Stimulated activated naive B cell treated with anti-CD40 and anti-IgM and Interleukin-4, amounts not matched to agents 10 μg/mL and 1 μg/mL and 100 μg/mL, for 72 hours (primary cell): ENCODE results near the gene COA8.

Source experiments
- ATAC-seq, 2 donors: fragments of 150-1000 bp; cut with Tn5 transposase; replicated peaks; 2 replicates each; pipeline ENCODE4 v1.10.0; 2021; ENCODE audit warnings: moderate library complexity in 1 of 2
- DNase-seq: peaks from one replicate; pipeline ENCODE4 v3.0.0; 2021
- H3K27ac Mint-ChIP-seq: one replicate; pipeline ENCODE4 v1.8.0; 2022; ENCODE audit warnings: mild to moderate bottlenecking, mixed read lengths
- H3K27me3 Mint-ChIP-seq, 2 donors: one replicate each; pipeline ENCODE4 v1.8.0; 2022; ENCODE audit warnings: mixed read lengths in 2 of 2
- H3K36me3 Mint-ChIP-seq, 2 donors: one replicate each; pipeline ENCODE4 v1.8.0; 2022; ENCODE audit warnings: mixed read lengths in 2 of 2, mild to moderate bottlenecking in 1 of 2
- H3K4me1 Mint-ChIP-seq, 2 donors: one replicate each; pipeline ENCODE4 v1.8.0; 2022; ENCODE audit warnings: mixed read lengths in 2 of 2, mild to moderate bottlenecking in 1 of 2
- H3K4me3 Mint-ChIP-seq, 2 donors: one replicate each; pipeline ENCODE4 v1.8.0; 2022; ENCODE audit warnings: mild to moderate bottlenecking in 2 of 2, mixed read lengths in 2 of 2, moderate library complexity in 1 of 2
- H3K9me3 Mint-ChIP-seq, 2 donors: one replicate each; pipeline ENCODE4 v1.8.0; 2022; ENCODE audit warnings: mixed read lengths in 2 of 2, mild to moderate bottlenecking in 1 of 2

COA8 gene

DNA sequence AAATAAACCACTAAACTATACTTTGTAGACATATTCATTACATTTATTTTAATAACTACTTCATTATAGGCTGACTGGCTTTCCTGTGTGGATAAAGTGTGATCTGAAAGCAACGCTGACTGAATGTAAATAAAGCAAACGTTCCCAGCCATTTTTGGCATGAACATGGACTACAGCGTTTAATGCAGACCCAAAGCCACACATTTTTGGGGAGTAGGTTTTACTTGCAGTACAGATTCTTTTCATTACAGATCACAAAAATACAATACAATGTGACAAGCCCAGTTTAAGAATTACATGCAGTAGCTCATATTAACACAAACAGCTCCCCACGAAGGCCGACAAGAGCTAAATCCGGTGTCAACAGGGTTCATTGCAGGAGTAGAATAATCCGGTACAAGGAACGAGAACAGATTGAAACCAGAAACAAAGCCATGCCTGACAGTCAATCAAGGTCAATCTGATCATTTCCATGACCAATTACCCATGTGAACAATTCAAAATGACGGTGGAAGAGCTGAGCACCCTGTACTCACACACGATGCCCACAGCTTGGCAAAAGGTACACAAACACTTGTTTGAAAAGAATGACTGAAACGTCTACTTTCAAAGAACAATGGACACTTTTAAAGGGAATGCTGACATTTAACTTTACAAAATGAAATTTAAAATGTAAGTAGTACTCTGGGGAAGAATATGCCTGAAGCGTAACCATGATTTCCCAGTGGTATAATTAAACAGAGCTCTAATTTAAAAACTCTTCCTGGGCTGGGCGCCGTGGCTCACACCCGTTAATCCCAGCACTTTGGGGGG, 5.6 kb upstream of the COA8 start:
- ATAC-seq (no peak), DNase-seq (no peak)
- Mint-ChIP-seq H3K4me3 (no peak overlapping the region), H3K9me3 (no peaks in the 10 kb centered on the region), H3K27me3 (no peaks in the 10 kb centered on the region), H3K4me1 (peaks cover 26 to 44% of the 10 kb centered on the region in 2 donors), H3K36me3 (peaks cover 21 to 41% of the 10 kb centered on the region in 2 donors), H3K27ac (no peak overlapping the region)

DNA sequence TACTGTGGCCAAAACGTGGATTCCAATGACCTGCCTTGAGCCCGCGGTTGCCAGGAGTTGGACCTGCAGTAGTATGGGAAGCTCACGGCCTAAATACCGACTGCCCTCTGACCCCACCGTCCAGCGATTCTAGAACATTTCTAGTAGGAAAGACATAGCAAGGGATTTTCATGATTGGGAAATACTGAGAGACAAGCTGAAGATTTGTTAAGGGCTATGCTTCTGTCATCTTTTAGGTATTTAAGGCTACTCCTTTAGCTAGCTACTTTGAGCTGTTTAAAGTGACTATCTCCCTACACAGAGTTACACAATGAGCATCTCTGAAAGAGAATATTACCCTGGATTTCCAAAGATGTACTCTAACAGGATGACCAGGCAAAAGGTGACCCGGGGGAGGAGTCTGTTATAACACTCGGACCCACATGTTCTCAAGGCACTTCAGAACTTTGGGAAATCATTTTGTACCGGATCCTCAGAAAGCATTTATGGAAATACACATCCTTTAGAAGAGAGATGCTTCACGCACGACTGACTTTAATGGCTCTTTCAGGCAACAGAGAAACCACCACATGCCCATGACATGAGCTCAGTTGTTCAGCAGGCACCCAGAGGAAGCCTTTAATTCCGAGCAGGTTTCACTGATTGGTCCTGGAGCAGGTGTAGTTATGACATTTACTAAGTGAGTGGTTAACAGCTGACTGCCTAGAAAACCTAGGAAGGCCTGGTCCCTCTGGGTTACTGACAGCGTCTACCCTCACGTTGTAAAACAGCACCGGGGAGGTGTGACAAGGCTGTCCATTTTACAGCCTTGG, 4.5 kb upstream of the COA8 start:
- H3K9me3 Mint-ChIP-seq: no peaks in the 10 kb centered on the region
- H3K4me3 Mint-ChIP-seq: no peak overlapping the region
- H3K4me1 Mint-ChIP-seq: peaks cover 24 to 46% of the 10 kb centered on the region in 2 donors
- H3K36me3 Mint-ChIP-seq: peaks cover 21 to 30% of the 10 kb centered on the region in 2 donors
- DNase-seq: no peak
- H3K27me3 Mint-ChIP-seq: no peaks in the 10 kb centered on the region
- H3K27ac Mint-ChIP-seq: no peak overlapping the region
- ATAC-seq: no peak

DNA sequence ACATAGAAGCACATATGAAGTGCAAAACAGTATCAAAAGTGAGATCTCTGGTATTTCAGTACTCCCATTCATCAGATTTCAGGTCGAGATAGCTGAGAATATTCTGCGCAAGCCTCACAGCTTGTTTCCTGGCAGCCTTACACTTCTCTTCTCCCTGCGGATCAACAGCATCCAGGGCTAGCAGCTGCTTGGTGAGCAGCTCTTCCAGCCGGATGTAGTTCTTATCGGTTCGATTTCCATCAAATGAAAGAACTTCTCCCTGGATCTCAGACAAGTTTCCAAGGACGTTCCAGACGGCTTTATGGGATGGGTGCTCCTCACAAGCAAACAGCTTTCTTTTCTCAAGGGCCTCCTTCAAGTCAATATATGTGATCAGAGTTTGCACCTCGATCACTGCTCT, 3.0 kb upstream of the COA8 start:
- H3K4me3 Mint-ChIP-seq: no peak overlapping the region
- no peak for ATAC-seq
- no peaks in the 10 kb centered on the region for H3K27me3 Mint-ChIP-seq
- DNase-seq: no peak
- no peak overlapping the region for H3K27ac Mint-ChIP-seq
- peaks cover 21 to 27% of the 10 kb centered on the region in 2 donors for H3K36me3 Mint-ChIP-seq
- H3K4me1 Mint-ChIP-seq: peaks cover 23 to 55% of the 10 kb centered on the region in 2 donors
- no peaks in the 10 kb centered on the region for H3K9me3 Mint-ChIP-seq

DNA sequence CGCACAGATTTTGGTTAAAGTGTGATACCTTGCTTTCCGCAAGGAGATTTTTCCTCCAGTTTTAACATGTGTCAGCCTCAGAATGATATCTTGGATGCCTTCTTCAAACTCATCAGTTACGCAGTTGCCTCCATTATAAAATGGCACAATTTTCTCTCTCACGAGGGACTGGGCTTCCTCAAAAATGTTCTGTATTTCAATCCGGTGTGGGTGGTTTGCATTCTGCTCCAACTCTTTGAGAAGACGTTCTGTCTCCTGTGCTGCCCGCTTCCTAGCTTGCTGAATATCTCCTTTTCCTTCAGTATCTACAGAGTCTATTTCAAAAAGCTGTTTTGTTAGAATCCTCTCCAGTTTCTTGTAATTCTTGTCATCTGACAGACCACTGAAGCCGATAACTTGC, 2.1 kb upstream of the COA8 start:
- H3K9me3 Mint-ChIP-seq: no peaks in the 10 kb centered on the region
- H3K36me3 Mint-ChIP-seq: peaks cover 20 to 24% of the 10 kb centered on the region in 2 donors
- H3K4me1 Mint-ChIP-seq: peaks cover 20 to 49% of the 10 kb centered on the region in 2 donors
- peak overlapping the region; percentile 88 to 92 for H3K4me3 Mint-ChIP-seq
- DNase-seq: no peak
- no peaks in the 10 kb centered on the region for H3K27me3 Mint-ChIP-seq
- no peak overlapping the region for H3K27ac Mint-ChIP-seq
- no peak for ATAC-seq

DNA sequence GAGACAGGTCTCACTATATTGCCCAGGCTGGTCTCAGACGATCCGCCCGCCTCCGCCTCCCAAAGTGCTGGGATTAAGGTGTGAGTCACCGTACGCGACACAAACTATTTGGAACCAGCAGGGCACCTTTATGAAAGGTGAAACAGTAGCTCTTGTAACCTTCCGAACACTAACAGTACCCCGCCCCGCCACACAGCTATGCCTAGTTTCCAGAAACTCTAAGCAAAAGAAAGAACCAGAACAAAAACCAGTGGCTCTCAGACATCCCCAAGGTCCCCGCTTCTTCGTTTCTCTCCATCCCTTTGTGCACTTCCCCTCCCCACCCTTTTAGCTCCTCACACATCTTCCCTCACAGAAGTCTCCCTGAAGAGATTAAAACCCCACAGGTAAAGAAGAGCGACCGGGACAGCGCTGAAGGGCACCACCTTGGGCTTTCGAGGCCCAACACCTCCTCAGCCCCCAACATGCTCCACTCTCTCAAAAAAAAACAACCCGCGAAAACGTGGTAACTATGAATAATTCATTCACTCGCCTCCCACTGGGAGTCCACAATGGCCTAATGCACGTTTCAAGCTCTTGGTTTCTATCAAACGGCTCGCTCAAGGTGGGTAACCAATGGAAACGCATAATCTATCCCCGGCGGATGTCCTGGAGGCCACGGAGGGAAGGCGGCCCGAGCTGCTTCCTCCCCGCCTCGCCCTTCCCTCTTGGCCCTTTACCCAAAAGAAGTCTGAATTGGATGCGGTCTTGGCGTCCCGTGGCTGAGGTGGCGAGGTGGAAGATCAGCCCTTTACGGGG, 1.2 kb upstream of the COA8 start:
- Mint-ChIP-seq H3K27ac (peak overlapping the region; percentile 93), H3K36me3 (peaks cover 20 to 24% of the 10 kb centered on the region in 2 donors), H3K9me3 (no peaks in the 10 kb centered on the region), H3K4me3 (peak overlapping the region; percentile 88 to 92), H3K4me1 (peaks cover 20 to 44% of the 10 kb centered on the region in 2 donors), H3K27me3 (no peaks in the 10 kb centered on the region)
- peak; percentile 41 to 56 for ATAC-seq
- DNase-seq: no peak

DNA sequence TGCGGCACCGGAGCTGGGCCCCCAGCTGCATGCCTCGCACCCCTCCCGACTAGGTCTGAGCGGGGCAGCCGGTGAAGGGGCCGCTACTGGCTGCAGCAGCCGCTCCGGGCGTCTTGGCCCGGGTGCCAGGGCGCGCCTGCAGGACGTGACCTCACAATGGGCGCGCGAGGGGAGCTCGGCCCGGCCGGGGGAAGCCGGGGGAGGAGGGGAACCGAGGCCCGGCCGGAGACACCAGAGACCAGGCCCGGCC, 656 bp upstream of the COA8 start:
- H3K27ac Mint-ChIP-seq: peak overlapping the region; percentile 93
- H3K9me3 Mint-ChIP-seq: no peaks in the 10 kb centered on the region
- H3K27me3 Mint-ChIP-seq: no peaks in the 10 kb centered on the region
- peaks cover 20 to 44% of the 10 kb centered on the region in 2 donors for H3K4me1 Mint-ChIP-seq
- no peak for DNase-seq
- H3K36me3 Mint-ChIP-seq: peaks cover 20 to 24% of the 10 kb centered on the region in 2 donors
- ATAC-seq: peak; percentile 74 to 75
- H3K4me3 Mint-ChIP-seq: peak overlapping the region; percentile 88 to 92

DNA sequence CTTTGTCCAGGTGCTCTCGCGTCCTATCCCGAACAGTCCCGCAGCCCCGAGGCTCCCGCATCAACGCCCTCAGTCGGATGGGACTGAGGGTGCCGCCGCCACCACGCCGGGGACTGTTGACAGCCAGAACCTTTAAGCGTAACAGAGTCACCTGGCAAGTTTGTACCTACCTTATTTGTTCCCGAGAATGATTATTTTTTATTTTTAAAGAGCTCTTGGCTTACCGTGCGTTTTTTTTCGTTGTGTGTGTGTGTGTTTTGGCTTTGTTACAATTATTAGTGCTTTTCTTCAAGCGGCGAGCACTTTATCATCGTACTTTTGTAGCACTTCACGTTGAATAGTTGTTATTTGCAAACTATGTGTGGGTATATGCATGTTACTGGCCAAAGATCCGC, 463 bp downstream of the COA8 start:
- Mint-ChIP-seq H3K27me3 (no peaks in the 10 kb centered on the region), H3K4me3 (peak overlapping the region; percentile 88), H3K27ac (peak overlapping the region; percentile 92), H3K36me3 (peaks cover 20 to 27% of the 10 kb centered on the region in 2 donors), H3K4me1 (peaks cover 22 to 51% of the 10 kb centered on the region in 2 donors), H3K9me3 (no peaks in the 10 kb centered on the region)
- DNase-seq: no peak
- no peak for ATAC-seq

DNA sequence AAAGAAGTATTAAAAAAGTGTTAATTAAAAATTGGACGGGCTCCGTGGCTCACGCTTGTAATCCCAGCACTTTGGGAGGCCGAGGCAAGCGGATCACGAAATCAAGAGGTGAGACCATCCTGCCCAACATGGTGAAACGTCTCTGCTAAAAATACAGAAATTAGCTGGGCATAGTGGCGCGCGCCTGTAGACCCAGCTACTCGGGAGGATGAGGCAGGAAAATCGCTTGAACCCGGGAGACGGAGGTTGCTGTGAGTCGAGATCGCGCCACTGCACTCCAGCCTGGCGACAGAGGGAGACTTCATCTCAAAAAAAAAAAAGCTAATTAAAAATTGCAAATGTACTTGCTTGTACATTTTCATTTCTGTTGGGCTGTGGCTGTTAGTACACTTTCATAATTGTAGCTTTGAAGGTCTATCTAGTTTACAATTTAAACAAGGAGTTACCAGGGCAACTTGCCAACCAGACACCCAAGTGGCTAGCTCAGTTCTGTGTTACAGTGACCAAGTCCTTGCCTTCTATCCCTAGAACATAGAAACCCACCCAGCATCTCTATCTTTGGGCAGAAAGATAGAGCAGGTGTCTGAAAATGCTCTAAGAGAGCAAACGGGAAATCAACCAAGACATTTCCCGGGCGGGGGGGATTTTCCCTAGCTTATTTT, 1.2 kb downstream of the COA8 start:
- Mint-ChIP-seq H3K4me3 (peak overlapping the region; percentile 88), H3K4me1 (peaks cover 22 to 52% of the 10 kb centered on the region in 2 donors), H3K9me3 (no peaks in the 10 kb centered on the region), H3K36me3 (peaks cover 15 to 22% of the 10 kb centered on the region in 2 donors), H3K27me3 (no peaks in the 10 kb centered on the region), H3K27ac (no peak overlapping the region)
- DNase-seq (no peak), ATAC-seq (no peak)

DNA sequence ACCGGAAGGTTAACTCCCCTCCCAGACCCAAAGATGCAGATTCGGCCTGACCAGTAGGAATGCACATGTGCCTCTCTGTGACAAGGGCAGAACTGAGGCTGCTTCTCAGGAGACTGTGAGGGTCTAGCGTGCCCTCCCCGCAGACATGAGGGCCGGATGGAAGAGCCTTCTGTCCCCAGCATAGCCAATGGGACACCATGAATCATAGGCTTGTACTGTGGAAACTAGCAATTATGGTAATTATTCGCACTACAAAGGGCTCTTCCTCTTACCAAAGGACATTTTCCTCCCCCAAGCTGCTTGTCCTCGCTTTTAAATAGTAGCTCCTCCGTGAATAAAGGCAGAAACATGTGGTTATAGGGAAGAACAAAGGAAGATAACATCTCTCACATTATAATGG, 6.2 kb downstream of the COA8 start:
- Mint-ChIP-seq H3K27ac (no peak overlapping the region), H3K9me3 (no peaks in the 10 kb centered on the region), H3K36me3 (peaks cover 3 to 4% of the 10 kb centered on the region in 2 donors), H3K4me1 (peaks cover 8 to 14% of the 10 kb centered on the region in 2 donors), H3K4me3 (no peak overlapping the region), H3K27me3 (no peaks in the 10 kb centered on the region)
- ATAC-seq (no peak), DNase-seq (no peak)

DNA sequence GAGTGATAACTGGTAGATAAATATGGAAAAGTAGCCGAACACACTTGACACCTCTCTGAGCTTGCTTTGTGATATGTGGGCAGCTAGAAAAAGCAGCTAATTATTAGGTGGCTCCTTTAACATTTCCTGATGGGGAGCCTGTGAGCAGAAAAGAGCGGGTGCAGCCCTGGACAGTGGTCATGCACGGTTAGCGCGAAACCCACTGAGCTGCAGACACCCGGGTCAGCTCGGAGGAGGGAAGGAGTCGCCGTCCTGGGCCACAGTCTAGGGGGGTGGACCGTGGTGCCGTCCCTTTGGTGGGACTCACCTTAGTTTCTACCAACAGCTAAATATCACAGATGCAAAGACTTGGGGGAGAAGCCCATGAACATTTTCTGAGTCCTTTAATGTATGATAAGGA, 6.6 kb downstream of the COA8 start:
- Mint-ChIP-seq H3K4me3 (no peak overlapping the region), H3K9me3 (no peaks in the 10 kb centered on the region), H3K36me3 (peaks cover 6% of the 10 kb centered on the region in 2 donors), H3K4me1 (peaks cover 8 to 12% of the 10 kb centered on the region in 2 donors), H3K27me3 (no peaks in the 10 kb centered on the region), H3K27ac (no peak overlapping the region)
- DNase-seq: no peak
- ATAC-seq: no peak

DNA sequence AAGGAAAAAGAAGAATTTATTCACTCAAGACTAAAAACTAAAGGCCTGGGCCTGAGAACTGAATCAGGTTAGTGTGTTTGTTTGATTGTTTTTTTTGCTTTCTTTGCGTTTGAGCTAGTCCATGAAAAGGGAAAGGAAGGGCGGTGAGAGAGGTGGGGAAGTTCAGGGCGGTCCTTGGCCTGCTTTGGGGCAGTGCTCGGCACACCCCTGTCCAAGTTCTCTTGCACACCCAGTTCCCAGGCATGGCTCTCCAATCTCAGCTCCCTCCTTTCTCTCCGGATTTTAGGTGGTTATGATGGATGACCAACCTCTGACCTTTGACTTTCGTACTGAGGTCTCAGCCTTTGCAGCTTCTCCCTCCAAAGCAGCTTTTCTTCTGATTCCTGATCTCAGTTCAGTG, 11.3 kb downstream of the COA8 start:
- H3K36me3 Mint-ChIP-seq: peaks cover 22 to 29% of the 10 kb centered on the region in 2 donors
- ATAC-seq: no peak
- no peaks in the 10 kb centered on the region for H3K4me1 Mint-ChIP-seq
- H3K9me3 Mint-ChIP-seq: no peaks in the 10 kb centered on the region
- DNase-seq: no peak
- no peaks in the 10 kb centered on the region for H3K27me3 Mint-ChIP-seq
- no peak overlapping the region for H3K27ac Mint-ChIP-seq
- H3K4me3 Mint-ChIP-seq: no peak overlapping the region

DNA sequence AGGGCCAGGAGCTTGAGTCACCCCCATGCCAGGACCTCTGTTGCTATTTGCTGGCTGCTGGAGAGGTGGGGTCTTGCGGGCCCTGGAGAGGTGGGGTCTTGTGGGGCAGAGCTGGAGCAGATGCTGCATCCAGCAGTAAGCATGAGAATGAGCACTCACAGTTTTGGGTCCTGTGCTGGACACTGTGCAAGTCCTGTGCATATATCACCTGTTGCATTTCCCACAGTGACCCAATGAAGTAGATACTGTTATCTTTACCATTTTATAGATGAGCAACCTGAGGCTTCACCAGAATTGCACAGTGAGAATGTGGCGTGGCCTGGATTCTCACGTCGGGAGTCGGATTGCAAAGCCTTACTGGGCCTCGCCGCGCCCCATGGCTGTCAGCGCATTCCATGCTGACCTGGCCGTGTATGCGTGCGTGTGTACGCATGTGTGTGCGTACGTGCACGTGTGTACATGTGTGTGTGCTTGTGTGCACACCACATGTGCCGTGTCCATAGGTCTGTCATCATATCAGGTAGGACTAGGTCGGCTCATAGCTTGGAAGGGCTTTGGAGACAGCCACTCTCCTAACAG, 12.0 kb downstream of the COA8 start:
- H3K9me3 Mint-ChIP-seq: no peaks in the 10 kb centered on the region
- peak overlapping the region; percentile 51 for H3K27ac Mint-ChIP-seq
- ATAC-seq (no peak), DNase-seq (no peak)
- H3K36me3 Mint-ChIP-seq: peaks cover 22 to 29% of the 10 kb centered on the region in 2 donors
- no peaks in the 10 kb centered on the region for H3K27me3 Mint-ChIP-seq
- no peaks in the 10 kb centered on the region for H3K4me1 Mint-ChIP-seq
- no peak overlapping the region for H3K4me3 Mint-ChIP-seq

DNA sequence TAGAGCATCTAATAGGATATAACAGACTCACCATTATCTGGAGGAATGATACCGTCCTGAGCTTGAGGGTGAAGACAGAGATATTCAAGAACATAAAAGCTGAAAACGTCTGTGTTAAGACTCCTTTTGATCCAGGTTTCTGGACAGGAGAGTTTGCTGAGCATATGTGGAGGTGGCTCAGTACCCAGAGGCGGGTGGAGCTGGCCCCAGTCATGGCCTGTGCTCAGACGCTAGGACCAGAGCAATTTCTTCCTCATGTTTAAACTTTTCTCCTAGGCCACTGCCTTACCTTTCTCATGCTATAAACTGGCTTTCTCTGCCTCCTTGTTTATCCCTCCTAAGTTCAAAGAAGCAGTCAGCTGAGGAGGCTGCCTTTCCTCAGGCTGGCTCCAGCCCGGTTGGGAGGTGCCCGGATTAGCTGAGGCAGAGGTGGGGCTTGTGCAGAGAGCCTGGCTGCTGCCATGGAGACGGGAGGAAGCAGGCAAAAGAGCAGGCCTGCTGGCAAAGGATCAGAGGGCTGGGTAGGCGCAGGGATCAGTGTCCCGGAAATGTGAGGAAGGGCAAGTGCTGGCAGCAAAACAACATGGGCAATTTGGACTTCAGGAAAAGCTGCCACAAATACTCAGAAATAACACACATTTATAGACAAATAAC, 13.7 kb downstream of the COA8 start:
- Mint-ChIP-seq H3K4me3 (no peak overlapping the region), H3K9me3 (no peaks in the 10 kb centered on the region), H3K27ac (no peak overlapping the region), H3K4me1 (no peaks in the 10 kb centered on the region), H3K36me3 (peaks cover 22 to 34% of the 10 kb centered on the region in 2 donors), H3K27me3 (no peaks in the 10 kb centered on the region)
- no peak for DNase-seq
- ATAC-seq: no peak
